Hepatocyte (in vitro differentiated cells): ENCODE measurements around the gene RALGAPA2. TPM values are rescaled to one million over a fixed set of nuclear protein-coding genes. Genes with fewer than 3 reads are reported as not detected.

Experiments
- DNase-seq: peaks from one replicate; pipeline ENCODE4 v3.0.0-alpha.2; 2016; ENCODE audit warnings: low spot score
- H2AFZ ChIP-seq: fragments of 200-600 bp; sonication (generic); 2 replicates; pipeline ENCODE4 v1.6.0; 2016; ENCODE audit warnings: antibody characterized with exemption, mild to moderate bottlenecking
- H3K27ac ChIP-seq: fragments of 200-600 bp; sonication (generic); 2 replicates; pipeline ENCODE4 v1.5.1; 2016; ENCODE audit warnings: mild to moderate bottlenecking
- H3K27me3 ChIP-seq: fragments of 200-600 bp; sonication (generic); 2 replicates; pipeline ENCODE4 v1.6.1; 2016
- H3K36me3 ChIP-seq: fragments of 200-600 bp; sonication (generic); replicated peaks from 2 replicates; pipeline ENCODE4 v1.5.1; 2016; ENCODE audit warnings: low read depth; ENCODE audit not compliant: insufficient read depth
- H3K4me1 ChIP-seq: fragments of 200-600 bp; sonication (generic); 2 replicates; pipeline ENCODE4 v1.5.1; 2016; ENCODE audit warnings: mild to moderate bottlenecking, moderate library complexity; ENCODE audit not compliant: insufficient read depth
- H3K4me2 ChIP-seq: fragments of 200-600 bp; sonication (generic); 2 replicates; pipeline ENCODE4 v1.6.0; 2016
- H3K4me3 ChIP-seq: fragments of 200-600 bp; sonication (generic); 2 replicates; pipeline ENCODE4 v1.5.1; 2016; ENCODE audit warnings: mild to moderate bottlenecking
- H3K79me2 ChIP-seq: fragments of 200-600 bp; sonication (generic); 2 replicates; pipeline ENCODE4 v1.6.0; 2017; ENCODE audit warnings: mild to moderate bottlenecking
- H3K9me2 ChIP-seq: fragments of 200-600 bp; sonication (generic); replicated peaks from 2 replicates; pipeline ENCODE4 v1.6.0; 2017; ENCODE audit warnings: mild to moderate bottlenecking; ENCODE audit not compliant: insufficient read depth
- H3K9me3 ChIP-seq: fragments of 200-600 bp; sonication (generic); 2 replicates; pipeline ENCODE4 v1.5.1; 2016; ENCODE audit warnings: low read depth, mild to moderate bottlenecking
- H4K20me1 ChIP-seq: fragments of 200-600 bp; sonication (generic); 2 replicates; pipeline ENCODE4 v1.6.0; 2016; ENCODE audit warnings: mild to moderate bottlenecking; ENCODE audit not compliant: insufficient read depth, poor library complexity, severe bottlenecking
- CTCF ChIP-seq: fragments of 200-600 bp; sonication (generic); IDR thresholded peaks from 2 replicates; pipeline ENCODE4 v1.5.1; 2016; ENCODE audit warnings: antibody characterized with exemption, mild to moderate bottlenecking; ENCODE audit not compliant: poor library complexity
- EZH2 ChIP-seq: fragments of 200-600 bp; sonication (generic); IDR thresholded peaks from 2 replicates; pipeline ENCODE4 v1.6.1; 2016; ENCODE audit warnings: antibody characterized with exemption, mild to moderate bottlenecking, borderline replicate concordance
- EZH2phosphoT487 ChIP-seq: fragments of 200-600 bp; sonication (generic); IDR thresholded peaks from one replicate; pipeline ENCODE4 v1.6.1; 2018; ENCODE audit warnings: antibody characterized with exemption, mild to moderate bottlenecking, low read depth, moderate library complexity; ENCODE audit not compliant: unreplicated experiment, severe bottlenecking
- WGBS: methylation state at CpG from one replicate; pipeline ENCODE4 v1.1.6; 2016; ENCODE audit warnings: low lambda C conversion rate; ENCODE audit errors: missing lambda C conversion rate; 5-methylcytosine and 5-hydroxymethylcytosine counted together
- polyA plus RNA-seq: library from polyadenylated mRNA; unstranded; fragments of >200 nt; fragmentation: Nextera tagmentation; extraction: Ambion mirVana; gene quantifications from 2 replicates; pipeline ENCODE4 v1.2.1, GENCODE V29; 2016
- total RNA-seq: library from RNA; depleted of rRNA; stranded (reverse); fragments of >200 nt; gene quantifications from 2 replicates; pipeline ENCODE4 v1.2.3, GENCODE V29; 2014

Gene RALGAPA2
- total and polyA plus RNA-seq, 2 experiments from 2014 or later = 16.8 to 35.3 TPM

DNA sequence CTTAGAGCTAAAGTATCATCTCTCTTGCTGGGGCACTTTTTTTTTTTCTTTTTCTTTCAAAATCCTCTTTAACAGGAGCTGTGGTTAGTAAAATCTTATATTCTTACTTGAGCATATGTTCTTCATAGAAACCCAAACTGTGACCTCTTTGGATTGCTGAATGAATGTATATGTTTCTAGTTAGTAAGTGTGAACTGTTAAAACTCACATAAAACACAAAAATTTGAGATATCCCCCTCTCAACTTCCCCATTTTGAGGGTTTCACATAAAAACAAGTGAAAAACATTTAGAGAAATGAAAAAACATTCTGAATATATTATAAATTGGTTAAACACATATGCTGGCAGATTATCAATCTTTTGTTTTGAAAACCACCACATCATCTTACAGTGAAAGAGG, 266.4 kb downstream of the RALGAPA2 start:
- H2AFZ ChIP-seq = no peak overlapping the region
- no peaks in the 10 kb centered on the region for H3K79me2 ChIP-seq

GRCh38 chr20:20443504-20443903, 268.9 kb downstream of the RALGAPA2 start:
- Histone ChIP-seq H3K27me3 (no peaks in the 10 kb centered on the region), H2AFZ (no peak overlapping the region), H3K36me3 (no peaks in the 10 kb centered on the region), H3K4me3 (no peak overlapping the region), H3K27ac (no peak overlapping the region), H3K9me2 (no peaks in the 10 kb centered on the region), H4K20me1 (no peaks in the 10 kb centered on the region), H3K79me2 (no peaks in the 10 kb centered on the region), H3K4me1 (no peaks in the 10 kb centered on the region), H3K4me2 (no peak overlapping the region), H3K9me3 (no peaks in the 10 kb centered on the region)
- no peak for DNase-seq
- TF ChIP-seq EZH2 (no peak), CTCF (no peak), EZH2phosphoT487 (no peak)
- 95% methylated on average over 4 of the region's 4 CpGs for WGBS

More for the DNA sequence above, 266.4 kb downstream of the RALGAPA2 start:
- Histone ChIP-seq H3K4me3 (no peak overlapping the region), H3K27me3 (no peaks in the 10 kb centered on the region), H3K36me3 (no peaks in the 10 kb centered on the region), H3K27ac (no peak overlapping the region), H3K4me1 (no peaks in the 10 kb centered on the region), H3K4me2 (no peak overlapping the region), H4K20me1 (no peaks in the 10 kb centered on the region), H3K9me2 (no peaks in the 10 kb centered on the region), H3K9me3 (no peaks in the 10 kb centered on the region)
- DNase-seq = no peak
- TF ChIP-seq EZH2phosphoT487 = no peak
- no peak for TF ChIP-seq EZH2
- no peak for TF ChIP-seq CTCF

DNA sequence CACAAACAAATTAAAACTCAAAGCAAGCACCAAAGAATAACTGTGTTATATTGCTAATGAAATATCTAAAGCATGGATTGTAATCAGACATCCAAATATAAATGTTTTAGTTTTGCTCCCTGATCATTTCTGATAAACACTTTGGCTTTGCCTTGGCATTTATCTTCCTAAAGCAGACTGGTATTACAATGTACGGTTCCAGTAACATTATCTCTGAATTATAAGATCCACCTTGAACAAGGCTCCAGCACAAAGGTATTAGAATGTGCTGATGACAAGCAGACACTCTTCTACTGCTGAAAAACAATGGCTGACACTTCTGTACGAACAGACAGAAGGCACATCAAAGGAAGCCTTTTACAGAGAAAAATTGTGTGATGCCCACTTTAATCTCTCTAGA, 270.0 kb downstream of the RALGAPA2 start:
- no peak for TF ChIP-seq EZH2
- no peak for TF ChIP-seq EZH2phosphoT487
- TF ChIP-seq CTCF = no peak
- no peaks in the 10 kb centered on the region for H3K9me3 ChIP-seq
- H3K27ac ChIP-seq = no peak overlapping the region
- no peak overlapping the region for H2AFZ ChIP-seq
- no peak overlapping the region for H3K4me3 ChIP-seq
- no peak overlapping the region for H3K4me2 ChIP-seq
- H3K4me1 ChIP-seq = no peaks in the 10 kb centered on the region
- H3K36me3 ChIP-seq = no peaks in the 10 kb centered on the region
- H3K9me2 ChIP-seq = no peaks in the 10 kb centered on the region
- no peaks in the 10 kb centered on the region for H3K79me2 ChIP-seq
- DNase-seq = no peak
- WGBS = 69% methylated on average over 2 of the region's 2 CpGs
- no peaks in the 10 kb centered on the region for H4K20me1 ChIP-seq
- H3K27me3 ChIP-seq = no peaks in the 10 kb centered on the region
